ENCODE measurements around the gene MTREX. TPM values are rescaled to one million over a fixed set of nuclear protein-coding genes. Genes with fewer than 3 reads are reported as not detected.
"Not testable (repeated sequence)": the region's sequence is repeated elsewhere in the genome, so short reads cannot be mapped to it uniquely, and the experiment has no call there.

The MTREX gene
- total and polyA plus RNA-seq, 4 donors, result 13.0 to 88.4 (median 51.4) TPM

- no peaks in the 10 kb centered on the region for H3K4me1 ChIP-seq (ENCODE audit: control insufficient read depth in 1 of 2, insufficient read depth in 2 of 2, low read length in 2 of 2)
- no peaks in the 10 kb centered on the region for H3K9me3 ChIP-seq (ENCODE audit: control insufficient read depth, low read length)
- no peak overlapping the region for H3K4me3 ChIP-seq (ENCODE audit: low read length in 2 of 2)
- intact Hi-C loops (cut with DNase I), result no loop called here
- no peak for ATAC-seq (ENCODE audit: low FRiP score)
- H3K27ac ChIP-seq (ENCODE audit: low read depth in 1 of 2, low read length in 2 of 2), result no peak overlapping the region
- H3K27me3 ChIP-seq (ENCODE audit: control insufficient read depth in 1 of 2, insufficient read depth in 2 of 2, low read length in 1 of 2), result no peaks in the 10 kb centered on the region
- DNase-seq, result no peak
- H3K36me3 ChIP-seq (ENCODE audit: control insufficient read depth in 1 of 2, insufficient read depth in 2 of 2, low read length in 1 of 2), result no peaks in the 10 kb centered on the region
Measured at GRCh38 chr5:55316837-55317236, 9.0 kb downstream of the MTREX start.

DNA sequence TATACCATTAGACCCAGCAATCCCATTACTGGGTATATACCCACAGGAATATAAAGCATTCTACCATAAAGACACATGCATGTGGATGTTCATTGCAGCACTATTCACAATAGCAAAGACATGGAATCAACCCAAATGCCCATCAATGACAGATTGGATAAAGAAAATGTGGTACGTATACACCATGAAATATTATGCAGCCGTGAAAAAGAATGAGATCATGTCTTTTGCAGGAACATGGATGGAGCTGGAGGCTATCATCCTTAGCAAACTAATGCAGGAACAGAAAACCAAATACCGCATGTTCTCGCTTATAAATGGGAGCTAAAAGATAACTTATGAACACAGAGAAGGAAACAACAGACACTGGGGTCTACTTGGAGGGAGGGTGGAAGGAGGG is 10.4 kb downstream of the MTREX start:
- H3K27ac ChIP-seq (ENCODE audit: low read depth in 1 of 2, low read length in 2 of 2); ATAC-seq (ENCODE audit: low FRiP score); H3K4me1 ChIP-seq (ENCODE audit: control insufficient read depth in 1 of 2, insufficient read depth in 2 of 2, low read length in 2 of 2); H3K36me3 ChIP-seq (ENCODE audit: control insufficient read depth in 1 of 2, insufficient read depth in 2 of 2, low read length in 1 of 2); H3K4me3 ChIP-seq (ENCODE audit: low read length in 2 of 2); DNase-seq; H3K27me3 ChIP-seq (ENCODE audit: control insufficient read depth in 1 of 2, insufficient read depth in 2 of 2, low read length in 1 of 2); H3K9me3 ChIP-seq (ENCODE audit: control insufficient read depth, low read length); intact Hi-C loops (cut with DNase I): not testable (repeated sequence)
- WGBS, 2 donors, result 96 to 99% methylated on average over 4 of the region's 4 CpGs

GRCh38 chr5:55319491-55319890 is 11.7 kb downstream of the MTREX start:
- intact Hi-C loops (cut with DNase I), result no loop called here
- Histone ChIP-seq H3K27me3 (ENCODE audit: control insufficient read depth in 1 of 2, insufficient read depth in 2 of 2, low read length in 1 of 2) (no peaks in the 10 kb centered on the region), H3K9me3 (ENCODE audit: control insufficient read depth, low read length) (no peaks in the 10 kb centered on the region), H3K4me3 (ENCODE audit: low read length in 2 of 2) (no peak overlapping the region), H3K27ac (ENCODE audit: low read depth in 1 of 2, low read length in 2 of 2) (peak overlapping the region in 1 of 2 donors; percentile 28), H3K36me3 (ENCODE audit: control insufficient read depth in 1 of 2, insufficient read depth in 2 of 2, low read length in 1 of 2) (no peaks in the 10 kb centered on the region), H3K4me1 (ENCODE audit: control insufficient read depth in 1 of 2, insufficient read depth in 2 of 2, low read length in 2 of 2) (no peaks in the 10 kb centered on the region)
- DNase-seq (no peak), ATAC-seq (ENCODE audit: low FRiP score) (no peak)
- WGBS, 2 donors, result 15 to 18% methylated on average over 1 of the region's 1 CpG

DNA sequence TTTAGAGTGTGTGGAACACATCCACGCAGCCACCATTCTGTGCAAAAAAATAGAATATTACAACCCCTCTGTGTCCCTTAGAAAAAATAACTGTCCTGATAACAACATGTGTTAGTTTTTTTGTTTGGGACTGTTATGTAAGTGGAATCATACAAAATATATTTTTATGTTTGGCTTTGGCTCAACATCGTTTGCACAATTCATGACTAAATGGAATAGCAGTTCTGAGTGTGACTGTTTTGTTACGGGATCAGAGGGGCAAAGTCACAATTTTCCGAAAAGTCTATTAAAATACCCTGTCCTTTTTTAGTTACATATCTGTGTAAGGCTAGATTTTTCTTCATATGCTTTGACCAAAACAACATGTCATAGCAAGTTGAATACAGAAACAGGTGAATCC is 12.8 kb downstream of the MTREX start:
- Histone ChIP-seq H3K27ac (ENCODE audit: low read depth in 1 of 2, low read length in 2 of 2) (no peak overlapping the region), H3K36me3 (ENCODE audit: control insufficient read depth in 1 of 2, insufficient read depth in 2 of 2, low read length in 1 of 2) (no peaks in the 10 kb centered on the region), H3K4me1 (ENCODE audit: control insufficient read depth in 1 of 2, insufficient read depth in 2 of 2, low read length in 2 of 2) (no peaks in the 10 kb centered on the region), H3K9me3 (ENCODE audit: control insufficient read depth, low read length) (no peaks in the 10 kb centered on the region), H3K27me3 (ENCODE audit: control insufficient read depth in 1 of 2, insufficient read depth in 2 of 2, low read length in 1 of 2) (no peaks in the 10 kb centered on the region), H3K4me3 (ENCODE audit: low read length in 2 of 2) (no peak overlapping the region)
- peak; percentile 28 for ATAC-seq (ENCODE audit: low FRiP score)
- 20 to 23% methylated on average over 4 of the region's 4 CpGs for WGBS, 2 donors
- no peak for DNase-seq
- intact Hi-C loops (cut with DNase I), result no loop called here

DNA sequence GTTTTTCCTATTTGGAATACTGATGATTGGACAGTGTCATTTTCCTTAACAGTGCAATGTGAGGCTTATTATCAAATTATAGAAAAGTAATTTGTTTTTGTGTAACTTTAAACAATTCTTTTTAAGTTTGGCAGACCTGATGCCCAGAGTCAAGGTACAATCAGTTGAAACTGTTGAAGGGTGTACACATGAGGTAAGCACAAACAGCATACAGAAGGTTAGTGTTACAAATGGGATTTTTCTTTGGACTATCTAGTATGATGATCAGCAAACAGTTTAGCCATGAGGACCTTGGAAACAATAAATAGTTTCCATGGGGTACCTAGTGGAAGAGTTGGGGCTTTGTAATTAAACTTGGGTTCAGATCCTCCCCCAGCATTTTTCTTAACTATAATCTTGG is 16.2 kb downstream of the MTREX start:
- H3K27me3 ChIP-seq (ENCODE audit: control insufficient read depth in 1 of 2, insufficient read depth in 2 of 2, low read length in 1 of 2), result no peaks in the 10 kb centered on the region
- intact Hi-C loops (cut with DNase I), result no loop called here
- H3K9me3 ChIP-seq (ENCODE audit: control insufficient read depth, low read length), result no peaks in the 10 kb centered on the region
- no peak overlapping the region for H3K27ac ChIP-seq (ENCODE audit: low read depth in 1 of 2, low read length in 2 of 2)
- peaks cover 0 to 2% of the 10 kb centered on the region in 2 donors for H3K4me1 ChIP-seq (ENCODE audit: control insufficient read depth in 1 of 2, insufficient read depth in 2 of 2, low read length in 2 of 2)
- no peak overlapping the region for H3K4me3 ChIP-seq (ENCODE audit: low read length in 2 of 2)
- ATAC-seq (ENCODE audit: low FRiP score) (no peak), DNase-seq (no peak)
- no peaks in the 10 kb centered on the region for H3K36me3 ChIP-seq (ENCODE audit: control insufficient read depth in 1 of 2, insufficient read depth in 2 of 2, low read length in 1 of 2)

DNA sequence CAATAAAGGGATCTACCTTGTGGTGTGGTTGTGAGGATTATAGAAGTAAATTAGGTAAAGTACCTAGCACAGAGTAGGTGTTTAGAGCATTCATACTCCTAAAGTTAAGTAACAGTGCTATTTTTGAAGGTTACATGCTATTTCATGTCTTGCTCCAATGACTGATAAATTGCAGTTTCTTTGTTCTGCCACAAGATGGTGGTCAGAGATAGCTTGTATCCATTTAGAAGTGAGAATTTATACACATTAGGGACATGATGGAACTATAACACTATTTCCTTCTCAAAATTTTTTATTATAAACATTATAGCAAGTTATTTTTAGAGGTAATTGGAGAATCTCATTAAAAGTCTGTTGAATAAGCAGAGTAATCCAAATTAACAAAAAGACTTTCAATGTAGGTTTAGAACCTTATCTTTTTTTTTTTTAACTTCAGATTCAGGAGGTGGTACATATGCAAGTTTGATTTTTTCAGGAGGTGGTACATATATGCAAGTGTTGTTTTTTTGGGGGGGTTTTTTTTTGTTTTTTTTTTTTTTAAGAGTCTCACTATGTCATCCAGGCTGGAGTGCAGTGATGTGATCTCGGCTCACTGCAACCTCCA is 17.1 kb downstream of the MTREX start:
- DNase-seq (no peak), ATAC-seq (ENCODE audit: low FRiP score) (peak; percentile 62)
- intact Hi-C loops (cut with DNase I), result loop anchor here (5.0 kb wide), 1 partner anchor 367 kb away; no protein-coding TSS in a partner anchor
- Histone ChIP-seq H3K9me3 (ENCODE audit: control insufficient read depth, low read length) (no peaks in the 10 kb centered on the region), H3K27ac (ENCODE audit: low read depth in 1 of 2, low read length in 2 of 2) (no peak overlapping the region), H3K4me3 (ENCODE audit: low read length in 2 of 2) (no peak overlapping the region), H3K4me1 (ENCODE audit: control insufficient read depth in 1 of 2, insufficient read depth in 2 of 2, low read length in 2 of 2) (peaks cover 0 to 2% of the 10 kb centered on the region in 2 donors), H3K27me3 (ENCODE audit: control insufficient read depth in 1 of 2, insufficient read depth in 2 of 2, low read length in 1 of 2) (no peaks in the 10 kb centered on the region), H3K36me3 (ENCODE audit: control insufficient read depth in 1 of 2, insufficient read depth in 2 of 2, low read length in 1 of 2) (no peaks in the 10 kb centered on the region)
- WGBS, 2 donors, result 100% methylated on average over 1 of the region's 1 CpG

DNA sequence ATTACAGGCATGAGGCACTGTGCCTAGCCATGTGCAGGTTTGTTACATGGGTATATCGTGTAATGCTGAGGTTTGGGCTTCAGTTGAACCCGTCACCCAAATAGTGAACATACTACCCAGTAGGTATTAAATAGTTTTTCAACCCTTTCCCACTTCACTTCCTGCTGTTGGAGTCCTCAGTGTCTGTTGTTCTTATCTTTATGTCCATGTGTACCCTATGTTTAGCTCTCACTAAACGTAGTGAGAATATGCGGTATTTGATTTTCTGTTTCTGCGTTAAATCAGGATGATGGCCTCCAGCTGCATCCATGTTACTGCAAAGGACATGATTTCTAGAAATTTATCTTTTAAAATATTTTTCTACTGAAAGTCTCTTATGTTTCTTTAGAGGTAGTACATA is 17.8 kb downstream of the MTREX start:
- Histone ChIP-seq H3K27ac (ENCODE audit: low read depth in 1 of 2, low read length in 2 of 2) (no peak overlapping the region), H3K9me3 (ENCODE audit: control insufficient read depth, low read length) (no peaks in the 10 kb centered on the region), H3K4me3 (ENCODE audit: low read length in 2 of 2) (no peak overlapping the region), H3K27me3 (ENCODE audit: control insufficient read depth in 1 of 2, insufficient read depth in 2 of 2, low read length in 1 of 2) (no peaks in the 10 kb centered on the region), H3K36me3 (ENCODE audit: control insufficient read depth in 1 of 2, insufficient read depth in 2 of 2, low read length in 1 of 2) (no peaks in the 10 kb centered on the region), H3K4me1 (ENCODE audit: control insufficient read depth in 1 of 2, insufficient read depth in 2 of 2, low read length in 2 of 2) (peaks cover 0 to 2% of the 10 kb centered on the region in 2 donors)
- no peak for DNase-seq
- intact Hi-C loops (cut with DNase I), result loop anchor here (5.0 kb wide), 1 partner anchor 367 kb away; no protein-coding TSS in a partner anchor
- ATAC-seq (ENCODE audit: low FRiP score), result no peak
- WGBS, 2 donors, result 84 to 89% methylated on average over 5 of the region's 5 CpGs

DNA sequence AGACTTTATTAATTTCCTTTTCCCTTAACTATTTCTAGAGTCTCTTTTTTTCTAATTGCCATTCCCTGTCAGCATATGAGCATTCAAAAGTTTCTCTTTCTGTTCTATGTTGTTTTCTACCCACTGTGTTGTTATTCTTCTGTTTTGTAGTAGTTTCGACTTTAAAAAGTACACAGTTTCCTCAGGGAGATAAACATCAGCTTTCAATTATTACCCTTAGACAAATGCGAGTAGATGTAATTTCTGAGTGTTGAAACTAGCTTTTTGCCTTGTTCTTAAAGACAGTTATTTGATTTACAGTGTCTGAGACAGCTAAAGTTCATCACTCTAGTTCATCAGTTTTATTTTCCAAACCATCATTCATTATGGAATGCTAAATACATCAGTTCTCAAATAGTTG is 19.5 kb downstream of the MTREX start:
- Histone ChIP-seq H3K9me3 (ENCODE audit: control insufficient read depth, low read length) (no peaks in the 10 kb centered on the region), H3K36me3 (ENCODE audit: control insufficient read depth in 1 of 2, insufficient read depth in 2 of 2, low read length in 1 of 2) (no peaks in the 10 kb centered on the region), H3K27ac (ENCODE audit: low read depth in 1 of 2, low read length in 2 of 2) (no peak overlapping the region), H3K4me1 (ENCODE audit: control insufficient read depth in 1 of 2, insufficient read depth in 2 of 2, low read length in 2 of 2) (peaks cover 0 to 2% of the 10 kb centered on the region in 2 donors), H3K27me3 (ENCODE audit: control insufficient read depth in 1 of 2, insufficient read depth in 2 of 2, low read length in 1 of 2) (no peaks in the 10 kb centered on the region), H3K4me3 (ENCODE audit: low read length in 2 of 2) (no peak overlapping the region)
- 27 to 35% methylated on average over 2 of the region's 2 CpGs for WGBS, 2 donors
- intact Hi-C loops (cut with DNase I), result loop anchor here (5.0 kb wide), 1 partner anchor 365 kb away; no protein-coding TSS in a partner anchor
- no peak for ATAC-seq (ENCODE audit: low FRiP score)
- no peak for DNase-seq

GRCh38 chr5:55331321-55331720 is 23.5 kb downstream of the MTREX start:
- DNase-seq (no peak), ATAC-seq (ENCODE audit: low FRiP score) (no peak)
- Histone ChIP-seq H3K27me3 (ENCODE audit: control insufficient read depth in 1 of 2, insufficient read depth in 2 of 2, low read length in 1 of 2) (no peaks in the 10 kb centered on the region), H3K27ac (ENCODE audit: low read depth in 1 of 2, low read length in 2 of 2) (no peak overlapping the region), H3K4me1 (ENCODE audit: control insufficient read depth in 1 of 2, insufficient read depth in 2 of 2, low read length in 2 of 2) (peaks cover 0 to 2% of the 10 kb centered on the region in 2 donors), H3K4me3 (ENCODE audit: low read length in 2 of 2) (no peak overlapping the region), H3K36me3 (ENCODE audit: control insufficient read depth in 1 of 2, insufficient read depth in 2 of 2, low read length in 1 of 2) (no peaks in the 10 kb centered on the region), H3K9me3 (ENCODE audit: control insufficient read depth, low read length) (no peaks in the 10 kb centered on the region)
- intact Hi-C loops (cut with DNase I), result no loop called here
- 78 to 82% methylated on average over 3 of the region's 3 CpGs for WGBS, 2 donors
